AG04450 (cell line): Measurements from ENCODE around the gene UBQLN2. TPM values are rescaled to one million over a fixed set of nuclear protein-coding genes. Genes with fewer than 3 reads are reported as not detected.

ENCODE experiments used
- CTCF ChIA-PET: fragments of 300-600, 350-600 bp; formaldehyde crosslinking; extraction: SDS; loops from one replicate; lab custom pipeline; 2022; ENCODE audit warnings: antibody characterized with exemption, inconsistent platforms; lab: Charles Lee
- POLR2A ChIA-PET: fragments of 350-600 bp; formaldehyde crosslinking; extraction: SDS; loops from one replicate; lab custom pipeline; 2021; ENCODE audit warnings: antibody characterized with exemption, inconsistent platforms; lab: Yijun Ruan, JAX
- DNase-seq: peaks from one replicate; pipeline ENCODE4 v3.0.0-alpha.2; 2011; ENCODE audit warnings: low read depth, low spot score
- H3K27ac ChIP-seq: one replicate; pipeline ENCODE4 v1.5.1; 2012; ENCODE audit warnings: low read depth, low read length, control low read depth
- H3K27me3 ChIP-seq: one replicate; pipeline ENCODE4 v1.6.0; 2012; ENCODE audit warnings: low read length; ENCODE audit not compliant: control insufficient read depth, insufficient read depth
- H3K4me3 ChIP-seq: 2 replicates; pipeline ENCODE4 v1.5.1; 2011; ENCODE audit warnings: mild to moderate bottlenecking, low read depth, low read length, control low read depth
- H3K9me3 ChIP-seq: 2 replicates; pipeline ENCODE4 v1.5.1; 2012; ENCODE audit warnings: low read length; ENCODE audit not compliant: control insufficient read depth, insufficient read depth
- CTCF ChIP-seq: IDR thresholded peaks from 2 replicates; pipeline ENCODE4 v1.5.1; 2011; ENCODE audit warnings: low read depth, low read length, control low read depth, inconsistent platforms
- polyA plus RNA-seq: library from polyadenylated mRNA; depleted of rRNA; stranded (reverse); fragments of >200 nt; gene quantifications from 2 replicates; pipeline ENCODE4 v1.2.3, GENCODE V29; 2011

UBQLN2 gene
- polyA plus RNA-seq, 1 experiment, result 31.6 TPM

GRCh38 chrX:56554870-56555269 lies 8.6 kb upstream of the UBQLN2 start:
- no peaks in the 10 kb centered on the region for H3K27me3 ChIP-seq

GRCh38 chrX:56557376-56557929 lies 6.0 kb upstream of the UBQLN2 start:
- POLR2A ChIA-PET, result no interaction called here
- Histone ChIP-seq H3K4me3 (no peak overlapping the region), H3K9me3 (no peaks in the 10 kb centered on the region), H3K27ac (no peak overlapping the region), H3K27me3 (no peaks in the 10 kb centered on the region)
- DNase-seq, result no peak
- CTCF ChIA-PET, result no interaction called here
- no peak for TF ChIP-seq CTCF

More at GRCh38 chrX:56554870-56555269, 8.6 kb upstream of the UBQLN2 start:
- DNase-seq, result no peak
- Histone ChIP-seq H3K9me3 (no peaks in the 10 kb centered on the region), H3K27ac (no peak overlapping the region), H3K4me3 (no peak overlapping the region)
- POLR2A ChIA-PET, result no interaction called here
- CTCF ChIA-PET, result no interaction called here
- no peak for TF ChIP-seq CTCF

GRCh38 chrX:56564164-56564885 lies 898 bp downstream of the UBQLN2 start:
- ChIA-PET CTCF (no interaction called here), POLR2A (interaction anchor here (0.6 kb wide), 1 partner anchor 1998 kb away, joined by 7 read pairs; no protein-coding TSS in a partner anchor)
- DNase-seq, result peak; percentile 1
- Histone ChIP-seq H3K4me3 (peak overlapping the region; percentile 72), H3K27me3 (no peaks in the 10 kb centered on the region), H3K9me3 (no peaks in the 10 kb centered on the region), H3K27ac (peak overlapping the region; percentile 94)
- no peak for TF ChIP-seq CTCF

- no peak overlapping the region for H3K27ac ChIP-seq
- H3K27me3 ChIP-seq, result no peaks in the 10 kb centered on the region
- DNase-seq, result no peak
- TF ChIP-seq CTCF, result no peak
- CTCF ChIA-PET, result no interaction called here
- peak overlapping the region; percentile 72 for H3K4me3 ChIP-seq
- H3K9me3 ChIP-seq, result no peaks in the 10 kb centered on the region
- POLR2A ChIA-PET, result no interaction called here
Observed at GRCh38 chrX:56564921-56565840, 1.8 kb downstream of the UBQLN2 start.
